HG03571 (cell line): ENCODE results near the gene CLIP3.
"Not testable (repeated sequence)": the region's sequence is repeated elsewhere in the genome, so short reads cannot be mapped to it uniquely, and the experiment has no call there.

Experiments used
- ATAC-seq: cut with Tn5 transposase; IDR thresholded peaks from one replicate; pipeline ENCODE4 v1.9.1; 2021; ENCODE audit not compliant: unreplicated experiment

The CLIP3 gene

GRCh38 chr19:36009220-36009619 lies 23.5 kb downstream of the CLIP3 start:
- ATAC-seq, result no peak

- no peak for ATAC-seq
These were observed 24.2 kb downstream of the CLIP3 start, which contains the start of gene SYNE4 for GRCh38 chr19:36008336-36008978. Gene SYNE4, minus strand, starts transcription at chr19:36008813. Its CDS starts 132 bp downstream, at chr19:36008681.

- no peak for ATAC-seq
These were observed 25.7 kb downstream of the CLIP3 start for GRCh38 chr19:36006955-36007354.

GRCh38 chr19:36003284-36003683 lies 29.4 kb downstream of the CLIP3 start:
- no peak for ATAC-seq

- ATAC-seq, result no peak
These were observed 31.1 kb downstream of the CLIP3 start for GRCh38 chr19:36001605-36002004.

GRCh38 chr19:35996777-35997176 lies 35.9 kb downstream of the CLIP3 start:
- ATAC-seq, result no peak

GRCh38 chr19:35995048-35995993 lies 37.4 kb downstream of the CLIP3 start, which contains the start of gene SDHAF1:
Gene SDHAF1, plus strand, starts transcription at chr19:35995188. Its CDS starts 87 bp downstream, at chr19:35995275.
- peak; percentile 71 for ATAC-seq

- ATAC-seq, result no peak
These were observed 38.6 kb downstream of the CLIP3 start for GRCh38 chr19:35993923-35994598.

- ATAC-seq, result no peak
These were observed 39.5 kb downstream of the CLIP3 start for GRCh38 chr19:35992907-35993765.

- ATAC-seq, result no peak
These were observed 40.8 kb downstream of the CLIP3 start for GRCh38 chr19:35991731-35992450.

GRCh38 chr19:35990771-35991730 lies 41.6 kb downstream of the CLIP3 start:
- no peak for ATAC-seq

GRCh38 chr19:35990156-35990555 lies 42.5 kb downstream of the CLIP3 start:
- no peak for ATAC-seq

GRCh38 chr19:35988824-35989223 lies 43.8 kb downstream of the CLIP3 start:
- no peak for ATAC-seq

GRCh38 chr19:35987571-35987896 lies 45.1 kb downstream of the CLIP3 start:
- ATAC-seq, result no peak

GRCh38 chr19:35986664-35987570 lies 45.8 kb downstream of the CLIP3 start:
- no peak for ATAC-seq

- ATAC-seq, result no peak
These were observed 46.6 kb downstream of the CLIP3 start for GRCh38 chr19:35986111-35986510.

GRCh38 chr19:35983177-35983576 lies 49.5 kb downstream of the CLIP3 start:
- ATAC-seq, result no peak

GRCh38 chr19:35980997-35981396 lies 51.7 kb downstream of the CLIP3 start:
- ATAC-seq, result not testable (repeated sequence)
